AG20443 (cell line): ENCODE data around the gene C5orf47.

ENCODE experiments used
- DNase-seq: peaks from one replicate; pipeline ENCODE4 v3.0.0; 2012; ENCODE audit warnings: low spot score, mixed read lengths

C5orf47 gene, protein sequence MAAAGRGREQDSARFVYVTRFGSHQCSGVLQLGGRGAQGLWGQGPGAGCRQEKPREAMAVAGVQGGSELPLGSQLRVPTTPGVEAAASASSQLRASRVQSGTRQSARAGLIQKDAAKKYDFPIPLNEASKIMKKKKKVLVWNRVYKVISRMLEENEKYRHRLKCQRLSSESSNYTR

DNA sequence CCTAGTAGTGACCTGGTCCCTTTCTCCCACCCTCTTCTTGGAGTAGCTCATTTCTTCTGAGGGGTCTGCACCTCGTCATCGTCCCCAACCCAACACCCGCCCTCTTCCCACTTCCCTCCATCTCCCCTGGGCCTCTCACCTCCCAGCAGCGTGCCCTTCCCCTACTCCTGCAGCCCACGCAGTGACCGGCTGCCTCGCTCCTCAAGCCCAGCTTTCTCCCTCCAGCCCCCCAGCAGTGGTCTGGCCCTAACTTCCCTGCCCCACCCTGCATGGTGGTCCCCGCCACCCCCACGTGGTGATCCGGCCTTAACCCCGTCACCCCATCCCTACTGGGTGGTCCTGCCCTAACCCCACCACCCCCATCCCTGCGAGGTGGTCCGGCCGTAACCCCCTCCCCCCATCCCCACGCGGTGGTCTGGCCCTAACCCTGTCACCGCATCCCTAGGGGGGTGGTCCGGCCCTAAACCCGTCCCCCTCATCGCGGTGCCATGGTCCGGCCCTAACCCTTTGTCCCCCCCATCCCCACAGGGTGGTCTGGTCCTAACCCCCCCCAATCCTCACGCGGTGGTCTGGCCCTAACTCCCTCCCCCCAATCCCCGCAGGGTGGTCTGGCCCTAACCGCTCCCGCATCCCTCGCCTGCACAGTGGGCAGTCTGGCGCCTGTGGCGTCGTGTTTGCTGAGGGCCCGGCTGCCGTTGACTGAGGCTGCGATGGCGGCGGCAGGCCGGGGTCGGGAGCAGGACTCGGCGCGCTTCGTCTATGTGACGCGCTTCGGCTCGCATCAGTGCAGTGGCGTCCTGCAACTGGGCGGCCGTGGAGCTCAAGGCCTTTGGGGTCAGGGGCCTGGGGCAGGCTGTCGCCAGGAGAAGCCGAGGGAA lies at the start of gene C5orf47:
C5orf47 (plus strand) TSS at position 617 of the 878 bp plus-strand sequence; CDS start at position 711, 94 bp downstream.
- DNase-seq, result no peak

DNA sequence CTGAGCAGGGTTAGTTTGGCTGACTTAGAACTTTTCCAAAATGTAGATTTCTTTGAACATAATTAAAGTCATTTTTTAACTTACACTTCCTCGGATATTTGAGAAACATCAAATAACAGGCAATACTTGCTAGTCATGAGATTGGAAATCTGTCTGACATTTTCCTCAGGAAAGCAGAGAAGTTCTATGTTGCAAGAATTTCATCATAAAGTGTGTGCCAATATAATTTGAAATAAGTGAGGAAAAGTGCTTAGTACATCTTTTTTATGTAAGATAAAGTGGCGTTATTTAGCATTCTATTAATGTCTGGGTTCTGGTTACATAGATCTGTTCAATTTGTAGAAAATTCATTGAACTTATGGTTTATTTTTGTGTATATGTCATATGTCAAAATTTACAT lies 48.7 kb upstream of the C5orf47 start:
- no peak for DNase-seq

DNA sequence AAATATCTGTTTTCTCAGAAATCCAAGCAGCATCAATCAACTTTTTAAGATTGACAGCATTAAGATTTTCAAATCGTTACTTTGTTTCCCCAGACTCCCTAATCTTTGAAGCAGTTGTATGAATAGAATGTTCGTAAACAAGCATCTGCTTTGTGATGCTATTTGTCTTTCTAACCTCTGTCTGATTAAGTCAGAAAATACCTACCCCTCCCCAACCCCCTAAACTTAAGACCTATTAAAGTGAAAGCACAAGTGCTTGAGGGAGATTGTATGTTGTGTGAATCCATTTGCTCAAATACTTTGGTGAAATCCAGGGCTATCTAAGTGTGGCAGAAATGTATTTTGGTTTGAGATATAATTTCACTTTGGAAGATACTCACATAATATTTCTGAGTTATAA lies 47.9 kb upstream of the C5orf47 start:
- no peak for DNase-seq

DNA sequence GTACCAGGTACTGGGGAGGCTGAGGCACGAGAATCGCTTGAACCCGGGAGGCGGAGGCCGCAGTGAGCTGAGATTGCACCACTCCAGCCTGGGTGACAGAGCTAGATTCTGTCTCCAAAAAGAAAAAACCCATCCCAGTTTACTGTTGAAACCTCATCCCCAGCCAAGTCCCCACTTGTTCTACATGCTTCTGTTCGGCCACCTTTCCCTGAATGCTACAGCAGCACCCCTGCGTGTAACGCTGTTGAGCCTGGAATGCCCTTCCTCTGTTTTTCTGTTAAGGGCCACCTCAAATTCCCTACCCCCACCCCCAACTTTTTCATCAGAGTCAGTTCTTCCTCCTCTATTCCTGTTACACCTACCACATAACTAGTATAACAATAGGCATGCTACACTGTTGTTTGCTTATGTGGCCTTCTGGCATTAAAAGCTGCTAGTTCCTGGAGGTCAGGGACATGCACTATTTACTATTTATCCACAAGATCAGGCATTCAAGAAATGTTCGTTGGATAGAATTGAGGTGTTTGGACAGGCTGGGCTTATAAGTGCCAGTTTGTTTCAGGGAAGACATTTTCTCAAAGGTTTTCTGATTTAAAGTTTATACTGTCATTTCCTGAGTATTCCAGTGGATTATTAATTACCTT lies 47.1 kb upstream of the C5orf47 start:
- DNase-seq, result no peak

DNA sequence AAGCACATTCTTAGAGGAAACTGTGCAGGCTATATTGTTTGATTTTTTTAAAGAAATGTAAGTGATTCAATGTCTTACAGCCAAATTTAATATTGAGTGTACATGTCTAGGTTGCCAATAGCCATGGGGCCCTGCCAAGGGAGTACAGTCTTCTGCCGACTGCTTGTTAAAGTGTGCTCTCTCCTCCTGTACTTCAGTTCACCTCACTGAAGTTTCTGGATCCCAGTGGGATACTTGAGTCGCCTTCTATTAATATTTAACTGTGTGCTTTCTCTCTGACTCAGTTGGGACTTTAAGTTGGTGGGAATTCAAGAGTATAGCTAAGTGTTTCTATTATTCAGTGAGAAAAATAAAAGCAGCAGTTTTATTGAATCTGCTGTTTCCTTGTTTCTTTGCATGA lies 44.5 kb upstream of the C5orf47 start:
- DNase-seq, result no peak

DNA sequence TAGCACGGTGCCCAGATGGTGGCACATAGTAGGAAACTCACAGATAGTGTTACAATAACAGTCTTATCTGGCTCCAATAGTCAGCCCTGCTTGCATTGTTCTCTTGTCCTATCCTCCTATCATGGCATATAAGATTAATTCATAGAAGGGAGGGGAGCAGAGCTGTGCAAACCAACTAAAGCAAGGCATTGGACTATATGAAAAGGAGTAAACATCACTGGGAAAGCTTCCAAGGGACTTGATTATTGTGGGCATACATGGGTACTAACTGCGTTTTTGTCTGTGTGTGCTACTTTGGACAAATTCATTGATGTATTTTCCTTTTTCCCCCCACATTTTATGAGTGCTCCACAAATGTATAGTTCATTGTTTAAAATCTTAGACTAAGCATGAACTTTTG lies 43.8 kb upstream of the C5orf47 start:
- DNase-seq, result no peak

DNA sequence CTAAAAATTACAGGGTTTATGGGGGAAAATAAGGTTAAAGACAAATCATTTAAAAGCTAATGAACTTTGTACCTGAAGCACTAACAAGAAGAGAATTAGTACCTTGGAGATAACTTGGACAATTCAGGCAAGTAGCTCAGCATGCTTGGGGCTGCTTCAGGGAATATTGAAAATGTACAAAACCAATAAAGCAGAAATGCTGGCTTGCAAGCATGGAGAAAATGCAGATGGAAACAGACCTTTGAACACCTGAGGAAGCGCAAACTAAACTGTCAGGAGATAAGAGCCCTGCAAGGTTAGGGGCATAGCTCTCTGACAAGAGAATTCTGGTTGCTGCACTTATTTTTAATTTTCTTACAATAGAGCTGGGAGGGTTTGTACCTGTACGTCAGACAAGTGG lies 42.6 kb upstream of the C5orf47 start:
- DNase-seq, result no peak

DNA sequence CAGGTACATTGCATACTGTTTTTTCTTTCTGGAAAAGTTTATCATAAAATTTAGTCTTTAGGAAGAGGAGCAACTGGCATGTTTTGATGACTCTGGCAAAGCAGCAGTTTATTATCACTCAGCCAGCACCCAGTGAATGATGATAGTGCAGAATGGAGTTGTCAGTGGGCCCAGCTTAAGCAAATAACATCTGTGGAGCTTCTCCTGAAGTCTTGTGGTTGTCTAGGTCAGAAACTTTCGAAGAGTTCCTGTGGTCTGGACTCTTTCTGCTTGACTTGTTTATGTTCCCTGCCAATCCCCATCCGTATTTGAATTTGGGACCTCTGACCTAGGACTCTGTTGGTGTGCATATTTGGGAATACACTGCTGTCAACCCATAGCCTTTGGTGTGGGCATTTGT lies 38.1 kb upstream of the C5orf47 start:
- DNase-seq, result no peak

DNA sequence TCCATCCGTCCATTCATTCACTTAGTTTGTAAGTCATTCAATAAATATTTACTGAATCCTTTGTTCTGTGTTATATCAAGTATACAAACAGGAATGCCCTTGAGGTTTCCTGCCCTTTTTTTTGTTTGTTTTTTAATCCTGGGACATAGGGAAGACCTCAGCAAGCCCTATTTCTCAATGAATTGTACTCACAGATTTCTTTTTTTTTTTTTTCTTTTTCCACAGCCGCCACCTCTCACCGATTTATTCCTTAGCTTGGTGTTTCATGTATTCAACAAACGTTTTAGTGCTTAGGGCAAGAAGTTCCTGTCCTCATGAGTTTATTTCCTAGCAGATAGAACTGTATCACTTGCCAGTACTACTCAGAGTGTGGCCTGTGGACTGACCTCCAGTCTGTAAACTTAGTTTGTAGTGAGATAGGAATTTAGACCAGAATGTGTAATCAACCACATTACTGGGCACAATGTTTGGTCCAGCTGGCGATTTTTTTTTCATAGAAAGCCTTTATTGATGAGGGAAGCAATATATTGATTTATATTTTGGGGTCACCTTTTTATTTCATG lies 35.4 kb upstream of the C5orf47 start:
- DNase-seq, result peak; percentile 54

DNA sequence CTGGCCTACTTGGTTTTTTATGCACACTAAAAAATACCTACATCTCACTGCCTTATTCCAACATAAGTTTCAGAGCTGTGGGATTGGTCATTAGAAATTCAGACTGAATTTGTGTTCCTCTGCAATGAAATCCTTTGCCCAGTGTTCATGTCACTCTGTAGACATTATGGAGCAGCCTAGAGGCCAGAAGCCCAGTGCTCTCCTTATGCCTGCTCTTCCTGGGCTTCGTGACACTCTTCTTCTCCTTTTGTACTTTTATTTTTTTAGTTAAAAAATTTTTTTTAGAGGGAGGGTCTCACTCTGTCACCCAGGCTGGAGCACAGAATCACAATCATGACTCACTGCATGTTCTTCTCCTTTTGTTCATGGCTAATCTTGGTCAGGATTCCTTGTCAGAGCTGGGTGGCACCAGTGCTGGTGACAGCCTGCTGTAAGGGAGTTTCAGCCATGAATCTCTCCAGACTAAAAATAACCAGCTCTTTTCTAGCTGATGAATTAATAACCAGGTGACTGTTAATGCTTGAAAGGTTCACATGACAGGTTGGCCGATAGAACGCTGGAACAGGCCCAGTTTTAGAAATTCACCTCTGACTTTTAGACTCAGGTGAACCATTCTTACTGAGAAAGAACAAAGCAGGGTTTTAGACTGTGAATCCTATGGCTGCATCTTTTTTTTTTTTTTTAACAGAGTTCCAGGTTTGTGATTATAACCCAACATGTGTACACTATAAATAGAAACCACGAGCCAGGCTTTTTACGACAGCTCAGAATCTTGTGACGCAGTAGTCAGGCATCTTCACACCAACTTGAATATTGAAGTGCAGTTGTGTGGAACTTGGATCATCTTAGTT lies 34.1 kb upstream of the C5orf47 start:
- DNase-seq, result no peak

DNA sequence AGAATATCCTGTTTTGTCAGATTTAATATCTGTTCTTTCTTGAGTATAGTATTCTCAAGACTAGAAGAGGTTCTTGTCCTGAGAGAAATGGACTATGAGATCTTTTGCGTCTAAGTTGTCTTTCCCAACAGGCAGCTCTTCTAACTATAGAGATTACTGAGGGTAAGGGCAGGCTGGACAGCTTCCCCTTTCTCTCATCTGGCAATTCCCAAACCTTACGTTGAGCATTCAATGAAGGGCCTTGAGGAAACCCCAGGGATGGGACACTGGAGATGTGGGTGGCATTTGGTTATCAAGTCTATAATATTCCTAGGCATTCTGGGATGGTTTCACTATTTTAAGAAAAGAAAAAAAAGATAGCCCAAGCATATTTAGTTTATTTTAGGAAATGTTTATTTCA lies 28.0 kb upstream of the C5orf47 start:
- no peak for DNase-seq

DNA sequence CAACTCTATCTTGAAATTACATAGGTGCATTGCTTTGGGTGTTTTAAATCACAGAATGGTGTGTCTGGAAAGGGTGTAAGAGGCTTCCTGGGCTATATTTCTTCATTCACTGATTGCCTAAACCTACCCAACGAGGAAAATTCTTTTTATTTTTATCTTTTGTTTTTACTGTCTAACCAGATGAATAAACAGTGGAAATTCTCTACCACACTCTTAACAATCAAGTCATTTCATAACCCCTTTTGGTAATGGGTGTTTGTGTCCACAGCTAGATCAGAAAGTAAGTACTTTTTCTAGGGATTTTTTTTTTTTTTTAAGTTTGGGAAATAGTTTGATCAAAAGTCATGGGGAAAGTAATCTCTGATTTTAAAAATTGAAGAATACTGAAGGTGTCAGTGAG lies 27.6 kb upstream of the C5orf47 start:
- DNase-seq, result no peak

DNA sequence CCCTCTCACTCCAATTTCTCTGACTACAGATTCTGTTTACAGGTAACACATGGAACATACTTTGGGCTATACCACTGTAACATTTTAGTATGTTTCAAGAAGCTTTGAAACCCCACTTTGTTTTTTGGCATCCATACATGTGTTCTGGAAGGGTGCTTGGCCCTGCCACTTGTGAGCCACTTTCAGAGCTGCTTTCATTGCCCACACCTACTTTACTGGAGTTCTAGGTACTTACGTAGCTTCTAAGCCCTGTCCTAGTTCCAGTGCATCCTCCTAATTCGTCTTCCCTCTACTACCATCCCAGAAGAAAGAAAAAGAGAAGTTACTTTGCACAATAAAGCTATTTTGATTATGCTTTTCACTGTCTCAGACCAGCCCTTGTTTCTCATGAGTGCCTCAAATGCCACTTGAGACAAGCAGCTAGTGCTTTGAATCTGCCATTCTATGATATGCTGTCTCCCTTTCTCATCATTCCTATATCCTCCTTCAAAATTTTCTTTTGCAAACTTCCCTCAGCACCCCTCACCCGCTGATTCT lies 26.5 kb upstream of the C5orf47 start:
- DNase-seq, result no peak

DNA sequence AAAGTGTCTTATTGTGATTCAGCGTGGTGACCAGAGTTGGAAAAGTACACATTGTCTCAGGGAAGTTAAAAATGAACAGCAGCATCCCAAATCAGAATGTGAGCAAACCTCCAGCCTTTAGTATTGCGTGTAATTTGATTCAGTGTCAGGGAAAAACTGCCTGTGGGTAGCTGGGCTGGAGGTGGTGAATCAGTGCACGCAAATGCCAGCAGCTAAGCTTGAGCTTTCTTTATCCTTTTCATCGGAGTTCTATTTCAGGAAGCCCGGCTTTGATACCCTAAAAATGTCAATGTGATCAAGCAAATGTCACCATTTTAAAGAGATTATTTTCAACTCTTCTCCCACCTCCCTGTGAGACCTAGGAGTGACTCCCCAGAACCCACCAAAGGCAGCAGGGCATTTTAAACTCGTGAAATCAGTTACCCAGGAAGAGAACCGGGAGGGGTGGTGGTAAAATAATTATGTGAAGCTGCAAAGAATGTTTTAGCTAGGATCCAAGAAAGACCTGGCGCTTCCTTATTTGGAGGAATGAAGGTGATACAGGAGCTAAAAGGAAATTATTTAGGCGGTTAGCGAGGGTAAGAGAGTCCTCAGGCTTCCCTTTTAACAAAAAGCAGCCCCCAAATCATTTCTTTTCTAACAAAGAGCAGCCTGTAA lies 25.7 kb upstream of the C5orf47 start:
- peak; percentile 85 for DNase-seq

DNA sequence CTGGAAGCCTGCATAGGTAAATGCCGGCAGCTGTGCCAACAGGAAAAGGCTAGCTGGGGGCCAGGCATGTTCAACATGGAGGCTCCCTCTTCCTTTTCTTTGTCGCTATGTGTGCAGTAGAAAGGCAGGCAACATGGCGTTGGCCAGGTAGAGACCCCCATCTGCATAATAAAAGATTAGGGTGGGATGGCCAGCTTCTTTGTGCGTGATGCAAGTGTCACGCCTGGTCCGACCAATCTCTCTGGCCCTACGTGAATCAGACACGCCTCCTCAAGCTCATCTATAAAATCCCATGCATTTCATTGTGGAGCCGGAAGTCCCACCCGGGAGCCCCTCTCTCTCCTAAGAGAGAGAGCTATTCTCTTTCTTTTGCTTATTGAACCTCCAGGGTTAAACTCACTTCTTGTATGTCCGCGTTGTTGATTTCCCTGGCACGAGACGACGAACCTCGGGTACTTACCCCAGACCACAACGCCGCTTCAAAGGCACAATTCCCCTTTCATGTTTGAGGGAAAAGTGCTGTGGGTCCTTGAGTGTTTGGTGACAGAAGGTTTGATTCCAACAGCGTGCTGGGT lies 25.0 kb upstream of the C5orf47 start:
- DNase-seq, result peak; percentile 53

DNA sequence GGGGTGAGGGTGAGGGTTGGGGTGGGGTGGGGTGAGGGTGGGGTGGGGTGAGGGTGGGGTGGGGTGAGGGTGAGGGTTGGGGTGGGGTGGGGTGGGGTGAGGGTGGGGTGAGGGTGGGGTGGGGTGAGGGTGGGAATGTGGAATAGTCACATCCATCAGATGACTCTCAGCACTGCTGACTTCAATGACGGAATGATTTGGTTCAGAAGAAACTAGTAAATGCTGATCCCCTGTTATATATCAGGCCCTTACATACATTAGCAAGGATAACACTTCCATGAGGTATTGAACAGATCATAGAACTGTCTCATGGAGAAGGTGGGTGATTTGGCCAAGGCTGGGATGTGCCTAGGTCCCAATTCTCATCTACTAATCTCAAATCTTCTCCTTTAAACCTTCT lies 24.5 kb upstream of the C5orf47 start:
- no peak for DNase-seq

DNA sequence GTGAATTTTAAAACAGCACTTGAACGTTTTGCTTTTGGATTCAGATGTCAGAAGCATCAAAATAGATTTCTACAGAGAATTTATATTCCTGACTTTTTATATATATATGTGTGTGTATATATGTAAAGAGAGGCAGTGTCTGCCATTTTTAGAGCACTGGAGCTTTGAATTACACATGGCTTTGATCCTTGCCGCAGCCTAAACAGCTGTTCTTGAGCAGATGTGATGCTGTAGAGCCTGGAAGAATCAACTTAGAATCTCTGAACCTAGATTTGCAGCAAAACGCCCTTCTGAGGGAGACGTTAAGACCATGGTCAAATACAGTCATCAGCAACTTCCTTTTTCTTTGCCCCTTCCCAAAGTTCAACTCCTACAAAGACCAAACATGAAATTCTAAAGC lies 21.7 kb upstream of the C5orf47 start:
- DNase-seq, result no peak

DNA sequence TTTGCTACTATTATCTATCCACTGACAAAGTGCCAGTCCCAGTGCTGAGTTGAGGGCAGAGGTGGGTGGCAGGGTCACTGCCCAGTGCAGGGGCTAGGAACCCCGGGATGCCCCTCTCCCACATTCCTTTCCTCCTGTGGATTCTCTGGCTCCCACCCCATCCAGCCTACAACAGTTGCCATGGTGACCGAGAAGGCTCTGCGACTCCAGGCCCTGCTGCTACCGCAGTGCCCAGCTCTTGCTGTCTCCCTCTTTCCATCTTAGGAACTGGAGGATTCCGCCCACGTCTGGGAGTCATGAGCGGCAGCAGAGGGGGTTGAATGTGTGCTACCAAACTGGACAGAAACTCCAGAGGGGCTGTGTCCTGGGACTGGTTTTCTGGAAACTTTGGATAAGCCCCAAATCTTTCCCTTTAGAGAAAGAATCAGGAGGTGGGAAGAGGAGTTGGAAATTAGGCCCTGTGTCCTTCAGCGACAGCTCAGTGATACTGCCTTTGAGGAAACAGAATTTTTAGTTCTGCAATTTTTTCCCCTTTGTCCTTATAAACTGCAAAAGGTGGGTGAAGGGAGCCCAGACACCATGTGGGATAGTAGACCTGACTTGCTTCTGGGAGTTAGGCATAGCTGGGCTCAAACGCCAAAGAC lies 20.7 kb upstream of the C5orf47 start:
- DNase-seq, result no peak

DNA sequence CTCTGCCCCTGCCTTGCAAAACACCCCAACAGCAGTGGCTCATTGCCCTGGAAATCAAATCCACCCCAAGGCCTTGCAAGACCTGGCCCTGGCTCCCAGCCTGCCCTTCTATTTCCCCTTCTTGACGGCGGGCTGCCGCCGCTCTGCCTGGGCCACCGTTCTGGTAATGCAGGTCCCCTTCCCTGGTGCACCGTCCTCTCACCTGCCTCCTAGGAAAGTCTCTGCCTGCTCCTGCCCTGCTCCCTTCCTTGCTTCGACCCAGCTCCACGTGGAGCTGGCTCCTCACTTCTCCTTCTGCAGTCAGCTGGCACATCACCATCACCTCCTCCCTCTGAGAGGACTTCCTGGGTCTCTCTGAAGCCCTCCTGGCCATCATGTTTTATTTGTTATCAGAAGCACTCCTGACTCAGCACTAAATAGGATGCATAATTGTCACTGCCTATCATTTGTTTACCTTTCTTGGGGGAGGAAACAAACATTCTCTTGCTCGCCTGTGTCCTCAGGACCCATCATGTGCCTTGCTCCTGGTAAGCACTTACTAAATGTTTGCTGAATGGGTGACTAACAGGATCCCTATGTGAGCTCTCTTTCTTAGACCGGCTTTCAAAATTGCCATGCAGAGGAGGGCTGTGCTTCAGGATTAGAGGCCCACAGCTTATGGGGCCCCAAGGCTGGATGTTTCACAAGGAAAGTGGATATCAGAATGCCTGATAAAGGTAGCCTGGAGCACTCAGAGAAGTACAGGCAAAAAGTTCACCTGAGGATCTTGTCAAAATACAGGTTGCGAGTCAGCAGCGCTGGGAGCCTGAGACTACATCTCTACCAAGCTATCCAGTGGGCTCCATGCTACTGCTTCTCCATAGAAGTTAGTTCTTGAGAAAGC lies 19.6 kb upstream of the C5orf47 start:
- DNase-seq, result peak; percentile 54
